ENCODE data around the gene WRAP53.
A peak's percentile ranks its signal among the peaks of the same experiment; 100 is the strongest.

WRAP53 gene

DNA sequence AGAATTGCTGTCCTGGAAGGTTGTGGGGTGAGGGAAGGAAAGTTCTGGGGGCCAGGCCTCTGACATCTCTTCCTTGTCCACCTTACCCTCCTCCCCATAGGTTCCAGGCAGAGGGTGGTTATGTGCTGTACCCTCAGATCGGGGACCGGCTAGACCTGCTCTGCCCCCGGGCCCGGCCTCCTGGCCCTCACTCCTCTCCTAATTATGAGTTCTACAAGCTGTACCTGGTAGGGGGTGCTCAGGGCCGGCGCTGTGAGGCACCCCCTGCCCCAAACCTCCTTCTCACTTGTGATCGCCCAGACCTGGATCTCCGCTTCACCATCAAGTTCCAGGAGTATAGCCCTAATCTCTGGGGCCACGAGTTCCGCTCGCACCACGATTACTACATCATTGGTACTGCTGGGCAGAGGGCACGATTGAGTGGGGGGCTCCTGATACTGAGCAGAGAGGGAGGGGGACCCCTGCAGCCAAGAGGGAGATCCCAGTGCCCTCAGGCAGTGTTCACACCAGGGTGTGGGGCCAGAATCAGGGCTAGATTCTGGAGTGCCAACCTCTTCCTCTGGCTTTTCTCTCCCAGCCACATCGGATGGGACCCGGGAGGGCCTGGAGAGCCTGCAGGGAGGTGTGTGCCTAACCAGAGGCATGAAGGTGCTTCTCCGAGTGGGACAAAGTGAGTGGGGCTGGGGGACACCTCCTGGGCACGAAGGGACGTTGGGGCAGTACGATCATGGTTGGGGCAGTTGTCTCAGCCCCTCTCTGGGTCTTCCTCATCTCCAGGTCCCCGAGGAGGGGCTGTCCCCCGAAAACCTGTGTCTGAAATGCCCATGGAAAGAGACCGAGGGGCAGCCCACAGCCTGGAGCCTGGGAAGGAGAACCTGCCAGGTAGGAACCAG is 19.8 kb downstream of the WRAP53 start:
- H3K9ac ChIP-seq: no peak overlapping the region
- no peak overlapping the region for H3K4me2 ChIP-seq
- H3K27me3 ChIP-seq: peaks cover 73% of the 10 kb centered on the region
- H3K4me1 ChIP-seq: peaks cover 30% of the 10 kb centered on the region
- H3K4me3 ChIP-seq: no peak overlapping the region
- TF ChIP-seq Cebpa-rat (IDR thresholded peaks at IDR 0.05): no peak
- no peak overlapping the region for H3K27ac ChIP-seq
- peaks cover 4% of the 10 kb centered on the region for H3K36me3 ChIP-seq
- peaks cover 44% of the 10 kb centered on the region for H4K20me1 ChIP-seq
- no peaks in the 10 kb centered on the region for H3K9me3 ChIP-seq

DNA sequence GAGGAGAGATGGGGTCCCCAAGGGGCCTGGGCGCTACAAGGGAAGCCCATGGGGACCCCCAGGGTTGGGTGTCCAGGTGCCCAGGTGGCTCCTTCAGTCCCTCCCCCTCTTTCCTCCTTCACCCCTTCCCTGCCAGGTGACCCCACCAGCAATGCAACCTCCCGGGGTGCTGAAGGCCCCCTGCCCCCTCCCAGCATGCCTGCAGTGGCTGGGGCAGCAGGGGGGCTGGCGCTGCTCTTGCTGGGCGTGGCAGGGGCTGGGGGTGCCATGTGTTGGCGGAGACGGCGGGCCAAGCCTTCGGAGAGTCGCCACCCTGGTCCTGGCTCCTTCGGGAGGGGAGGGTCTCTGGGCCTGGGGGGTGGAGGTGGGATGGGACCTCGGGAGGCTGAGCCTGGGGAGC is 20.8 kb downstream of the WRAP53 start:
- no peak for TF ChIP-seq Cebpa-rat (IDR thresholded peaks at IDR 0.05)
- H3K27me3 ChIP-seq: peaks cover 73% of the 10 kb centered on the region
- H3K9ac ChIP-seq: no peak overlapping the region
- H3K9me3 ChIP-seq: no peaks in the 10 kb centered on the region
- peaks cover 39% of the 10 kb centered on the region for H3K4me1 ChIP-seq
- H3K4me2 ChIP-seq: peak overlapping the region; percentile 22; the same call in 1 of the 2 replicates
- no peaks in the 10 kb centered on the region for H3K36me3 ChIP-seq
- H4K20me1 ChIP-seq: peaks cover 34% of the 10 kb centered on the region
- no peak overlapping the region for H3K4me3 ChIP-seq
- no peak overlapping the region for H3K27ac ChIP-seq

DNA sequence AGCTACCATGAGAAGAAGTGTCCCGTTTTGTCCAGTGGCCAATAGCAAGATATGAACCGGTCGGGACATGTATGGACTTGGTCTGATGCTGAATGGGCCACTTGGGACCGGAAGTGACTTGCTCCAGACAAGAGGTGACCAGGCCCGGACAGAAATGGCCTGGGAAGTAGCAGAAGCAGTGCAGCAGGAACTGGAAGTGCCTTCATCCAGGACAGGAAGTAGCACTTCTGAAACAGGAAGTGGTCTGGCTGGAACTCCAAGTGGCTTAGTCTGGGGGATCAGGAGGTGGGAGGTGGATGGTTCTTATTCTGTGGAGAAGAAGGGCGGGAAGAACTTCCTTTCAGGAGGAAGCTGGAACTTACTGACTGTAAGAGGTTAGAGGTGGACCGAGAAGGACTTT is 22.0 kb downstream of the WRAP53 start:
- Histone ChIP-seq H3K9ac (no peak overlapping the region), H3K36me3 (no peaks in the 10 kb centered on the region), H3K4me2 (peak overlapping the region; percentile 53), H3K9me3 (no peaks in the 10 kb centered on the region), H3K4me3 (no peak overlapping the region), H3K27me3 (peaks cover 73% of the 10 kb centered on the region), H3K4me1 (peaks cover 43% of the 10 kb centered on the region), H4K20me1 (peaks cover 24% of the 10 kb centered on the region), H3K27ac (no peak overlapping the region)
- no peak for TF ChIP-seq Cebpa-rat (IDR thresholded peaks at IDR 0.05)

DNA sequence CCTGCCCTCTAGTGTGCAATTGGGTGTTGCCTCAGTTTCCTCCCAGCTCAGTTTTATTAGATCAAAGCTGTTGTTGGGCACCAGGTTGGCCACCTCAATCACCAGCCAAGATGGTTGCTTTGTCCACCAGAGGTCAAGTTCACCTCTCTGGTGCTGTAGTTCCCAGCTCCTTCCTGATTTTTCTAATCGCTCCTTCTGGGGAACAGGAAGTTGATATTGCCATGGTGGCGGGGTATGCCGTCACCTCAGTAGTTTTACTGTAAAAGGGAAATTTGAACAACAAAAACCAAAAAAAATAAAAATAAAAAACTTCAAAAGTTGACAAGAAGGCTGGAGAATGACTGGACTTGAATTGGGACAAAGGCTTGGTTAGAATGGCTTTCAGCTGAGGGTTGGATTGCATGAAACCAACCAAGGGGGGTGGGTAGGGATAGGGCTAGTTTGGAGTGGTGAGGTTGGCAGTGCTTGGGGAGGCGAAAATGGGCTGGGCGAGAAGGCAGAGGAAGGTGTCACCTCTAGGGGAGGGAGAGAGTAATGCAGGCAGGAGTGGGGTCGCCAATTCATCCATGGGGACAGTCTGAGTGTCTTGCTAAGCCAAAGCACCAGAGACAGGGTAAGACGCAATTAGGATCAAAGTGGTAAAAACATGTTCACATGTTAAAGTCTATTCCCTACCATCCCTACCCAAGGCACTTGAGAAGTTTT is 22.9 kb downstream of the WRAP53 start:
- Histone ChIP-seq H3K27me3 (peaks cover 73% of the 10 kb centered on the region), H3K36me3 (no peaks in the 10 kb centered on the region), H3K4me2 (no peak overlapping the region), H3K9me3 (no peaks in the 10 kb centered on the region), H4K20me1 (peaks cover 15% of the 10 kb centered on the region), H3K4me3 (no peak overlapping the region), H3K4me1 (peaks cover 43% of the 10 kb centered on the region), H3K9ac (no peak overlapping the region), H3K27ac (no peak overlapping the region)
- no peak for TF ChIP-seq Cebpa-rat (IDR thresholded peaks at IDR 0.05)

DNA sequence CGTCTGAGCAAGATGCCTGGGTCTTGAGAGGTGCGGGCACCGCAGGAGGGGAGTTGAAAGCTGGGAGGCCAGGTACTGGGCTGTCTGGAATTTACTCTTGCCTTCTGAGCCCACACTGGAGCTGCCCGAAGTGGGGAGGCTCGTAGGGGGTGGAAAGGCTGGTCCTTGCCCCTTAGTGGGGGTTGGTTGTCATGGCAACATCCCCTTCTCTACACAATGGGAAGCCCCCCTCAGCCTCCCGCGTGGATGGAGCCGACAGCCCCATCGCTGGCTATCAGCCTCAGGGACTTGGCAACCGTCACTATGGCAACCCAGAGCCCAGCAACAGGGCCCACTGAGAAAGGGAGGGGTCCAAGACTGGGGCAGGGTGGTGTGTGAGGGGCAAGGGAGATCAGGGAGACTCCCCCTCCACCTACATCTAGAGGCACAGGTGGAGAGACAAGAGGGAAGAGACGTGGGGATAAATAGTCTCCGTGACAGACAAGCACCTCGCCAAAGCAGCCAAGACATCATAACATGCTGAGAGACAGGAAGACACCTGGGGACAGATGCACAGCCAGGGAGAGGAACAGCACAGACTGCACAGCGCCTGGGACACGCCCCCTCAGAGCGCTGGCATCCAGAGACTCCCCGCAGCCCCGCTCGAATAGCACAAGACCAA is 24.0 kb downstream of the WRAP53 start:
- Histone ChIP-seq H3K36me3 (no peaks in the 10 kb centered on the region), H3K4me3 (no peak overlapping the region), H3K27me3 (peaks cover 73% of the 10 kb centered on the region), H3K27ac (no peak overlapping the region), H3K9ac (no peak overlapping the region), H3K4me2 (0 out of 2 replicates have a peak overlapping the region, but pooled peaks have one; percentile 1), H3K4me1 (peaks cover 51% of the 10 kb centered on the region), H4K20me1 (peaks cover 5% of the 10 kb centered on the region; the same call in 1 of the 2 replicates), H3K9me3 (no peaks in the 10 kb centered on the region)
- no peak for TF ChIP-seq Cebpa-rat (IDR thresholded peaks at IDR 0.05)

DNA sequence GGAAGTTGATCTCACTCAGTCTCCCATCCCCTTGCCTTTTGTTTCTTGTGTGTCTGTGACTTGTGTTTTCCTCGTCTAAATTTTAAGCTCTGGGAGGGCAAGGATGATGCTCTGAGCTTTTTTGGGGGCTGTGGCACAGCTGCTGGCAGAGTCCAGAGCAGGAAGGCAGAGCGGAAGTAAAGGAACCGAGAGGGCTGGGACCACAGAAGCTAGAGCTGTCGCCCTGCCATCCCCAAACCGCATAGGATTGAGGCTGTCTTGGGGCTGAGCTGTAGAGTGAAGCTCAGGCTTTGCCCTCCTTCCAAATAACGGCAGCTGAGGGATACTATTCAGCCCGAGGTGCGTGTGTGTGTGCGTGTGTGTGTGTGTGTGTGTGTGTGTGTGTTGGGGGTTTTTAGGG is 25.5 kb downstream of the WRAP53 start:
- no peaks in the 10 kb centered on the region for H3K36me3 ChIP-seq
- no peak for TF ChIP-seq Cebpa-rat (IDR thresholded peaks at IDR 0.05)
- H3K4me3 ChIP-seq: no peak overlapping the region
- H3K27me3 ChIP-seq: peaks cover 75% of the 10 kb centered on the region
- H3K9ac ChIP-seq: 0 out of 2 replicates have a peak overlapping the region, but pooled peaks have one; percentile 24
- H3K4me2 ChIP-seq: peak overlapping the region; percentile 83
- H4K20me1 ChIP-seq: no peaks in the 10 kb centered on the region; the same call in 1 of the 2 replicates
- H3K27ac ChIP-seq: no peak overlapping the region
- no peaks in the 10 kb centered on the region for H3K9me3 ChIP-seq
- H3K4me1 ChIP-seq: peaks cover 65% of the 10 kb centered on the region

DNA sequence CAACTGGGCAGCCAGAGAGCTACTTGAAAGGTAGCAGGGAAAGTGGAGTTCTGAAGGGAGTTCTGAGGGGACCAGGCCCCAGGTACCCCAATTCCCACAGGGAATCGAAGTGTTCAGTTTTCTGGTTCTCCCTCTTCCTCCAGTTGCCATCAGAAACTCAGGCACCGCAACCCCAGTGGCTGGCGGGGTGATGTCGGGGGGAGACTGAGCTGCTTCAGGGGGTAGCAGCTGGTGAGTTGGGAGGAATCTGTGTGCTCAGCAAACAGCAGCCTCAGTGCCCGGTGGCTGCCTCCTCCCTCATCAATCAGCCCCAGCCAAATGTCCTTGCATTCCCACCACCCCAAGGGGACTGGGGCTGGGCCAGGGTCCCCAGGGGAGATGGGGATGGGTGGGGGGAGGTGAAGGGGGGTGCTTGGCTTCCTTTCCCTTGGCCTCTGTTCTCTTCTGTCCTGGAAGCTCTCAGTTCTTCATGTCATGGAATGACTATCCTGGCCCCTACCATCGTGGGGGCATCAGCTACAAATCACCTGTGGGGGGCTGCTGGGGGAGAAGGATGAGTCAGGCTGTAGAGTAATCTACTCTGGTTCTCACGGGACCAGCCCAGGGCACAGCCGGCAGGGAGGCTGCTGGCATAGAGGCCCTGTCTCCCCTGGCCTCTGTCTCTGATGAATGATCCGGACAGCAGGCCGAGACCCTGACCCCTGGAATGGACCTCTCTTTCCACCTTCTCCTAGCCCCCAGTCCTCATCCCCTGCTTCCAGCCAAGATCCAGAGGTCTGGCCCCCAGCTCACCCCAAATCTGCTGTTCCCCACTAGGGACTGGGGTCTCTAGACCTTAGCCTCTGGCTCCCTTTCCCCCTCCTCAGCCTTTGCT is 26.7 kb downstream of the WRAP53 start:
- H3K4me1 ChIP-seq: peaks cover 61% of the 10 kb centered on the region
- no peak for TF ChIP-seq Cebpa-rat (IDR thresholded peaks at IDR 0.05)
- no peaks in the 10 kb centered on the region for H3K36me3 ChIP-seq
- peak overlapping the region; percentile 83 for H3K4me2 ChIP-seq
- no peak overlapping the region for H3K27ac ChIP-seq
- H3K4me3 ChIP-seq: no peak overlapping the region
- H4K20me1 ChIP-seq: no peaks in the 10 kb centered on the region; the same call in 1 of the 2 replicates
- no peak overlapping the region for H3K9ac ChIP-seq
- H3K27me3 ChIP-seq: peaks cover 87% of the 10 kb centered on the region
- H3K9me3 ChIP-seq: no peaks in the 10 kb centered on the region

DNA sequence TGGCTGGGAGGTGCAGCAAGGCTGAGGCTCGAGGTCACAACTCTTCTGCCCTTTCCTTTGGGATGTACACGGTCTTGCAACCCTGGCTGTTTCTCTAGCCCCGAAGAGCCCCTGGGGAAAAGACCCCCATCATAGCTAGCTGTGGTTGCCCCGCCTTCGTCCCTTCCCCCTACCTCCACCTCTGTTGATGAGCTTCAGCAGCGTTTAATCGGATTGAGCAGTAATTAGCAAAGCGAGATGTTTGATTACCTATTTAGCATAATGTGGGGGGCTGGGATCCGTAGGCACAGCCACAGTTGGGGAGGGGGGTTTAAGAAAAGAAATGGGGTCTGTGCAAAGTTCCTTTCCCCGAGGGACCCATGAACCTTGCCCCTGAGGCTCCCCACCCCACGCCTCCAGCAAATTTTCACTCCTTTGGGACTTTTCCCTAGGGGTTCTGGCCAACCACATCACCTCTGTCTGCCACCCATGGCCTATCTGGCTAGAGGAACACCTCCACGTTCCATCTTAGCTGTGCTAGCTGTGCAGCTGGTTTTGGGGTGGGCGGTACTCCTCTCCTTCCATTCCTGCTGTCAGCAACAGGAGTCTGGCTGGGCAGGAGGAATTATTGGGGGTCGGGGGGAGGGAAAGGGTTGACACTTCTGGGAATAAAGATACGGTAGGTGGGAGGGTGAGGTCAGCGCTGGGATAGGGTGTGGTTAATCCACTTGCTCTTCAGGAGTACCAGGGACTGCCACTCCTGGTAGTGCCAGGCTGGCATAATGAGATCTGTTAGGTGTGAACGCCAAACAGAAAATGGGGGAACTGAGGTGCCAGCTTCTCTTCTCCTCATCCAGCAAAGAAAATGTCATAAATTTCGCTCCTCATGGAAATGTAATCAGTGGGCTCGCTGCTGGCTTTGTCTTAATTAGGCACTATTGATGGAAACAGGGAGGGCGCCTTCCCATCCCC is 27.9 kb downstream of the WRAP53 start:
- peak overlapping the region; percentile 67 for H3K4me3 ChIP-seq
- TF ChIP-seq Cebpa-rat (IDR thresholded peaks at IDR 0.05): no peak
- no peaks in the 10 kb centered on the region for H3K9me3 ChIP-seq
- H3K4me1 ChIP-seq: peaks cover 52% of the 10 kb centered on the region
- H4K20me1 ChIP-seq: no peaks in the 10 kb centered on the region; the same call in 1 of the 2 replicates
- H3K27me3 ChIP-seq: peaks cover 93% of the 10 kb centered on the region
- H3K9ac ChIP-seq: peak overlapping the region; percentile 43; the same call in 1 of the 2 replicates
- H3K4me2 ChIP-seq: peak overlapping the region; percentile 83
- no peaks in the 10 kb centered on the region for H3K36me3 ChIP-seq
- 0 out of 2 replicates have a peak overlapping the region, but pooled peaks have one; percentile 44 for H3K27ac ChIP-seq

Data from BLaER1 (cell line).